Measurements from ENCODE around the gene STAT2. TPM values are rescaled to one million over a fixed set of nuclear protein-coding genes. Genes with fewer than 3 reads are reported as not detected.

The STAT2 gene
- total RNA-seq, 1 donor from 2014 or later: 48.2 TPM

DNA sequence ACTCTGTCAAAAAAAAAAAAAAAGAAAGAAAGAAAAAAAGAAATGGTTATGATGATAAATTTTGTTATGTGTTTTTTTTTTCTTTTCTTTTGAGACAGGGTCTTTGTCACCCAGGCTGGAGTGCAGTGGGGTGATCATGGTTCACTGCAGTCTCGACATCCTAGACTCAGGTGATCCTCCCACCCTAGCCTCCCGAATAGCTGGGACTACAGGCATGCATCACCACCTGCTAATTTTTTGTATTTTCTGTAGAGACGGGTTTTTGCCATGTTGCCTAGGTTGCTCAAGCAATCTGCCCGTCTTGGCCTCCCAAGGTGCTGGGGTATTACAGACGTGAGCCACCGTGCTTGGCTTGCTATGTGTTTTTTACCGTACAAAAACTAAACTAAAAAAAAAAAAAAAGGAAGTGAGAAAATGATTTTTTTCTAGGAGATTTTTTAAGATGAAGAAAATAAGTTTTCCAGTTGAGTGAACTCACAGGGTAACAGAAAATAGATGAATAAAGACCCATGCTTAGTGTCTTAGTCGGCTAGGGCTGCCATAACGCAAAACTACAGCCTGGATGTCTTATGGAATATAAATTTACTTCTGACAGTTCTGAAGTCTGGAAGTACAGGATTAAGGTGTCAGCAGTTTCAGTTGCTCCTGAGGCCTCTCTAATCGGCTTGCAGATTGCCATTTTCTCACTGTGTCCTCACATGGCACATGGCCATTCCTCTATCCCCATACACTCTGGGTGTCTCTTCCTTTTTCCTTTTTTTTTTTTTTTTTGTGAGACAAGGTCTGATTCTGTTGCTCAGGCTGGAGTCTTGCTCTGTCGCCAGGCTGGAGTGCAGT is 15.9 kb upstream of the STAT2 start:
- H3K4me3 ChIP-seq (ENCODE audit: low read depth, low read length): no peak overlapping the region
- no peak for TF ChIP-seq CTCF (conservative IDR thresholded peaks at IDR 0.05; ENCODE audit: low read depth, low read length)
- DNase-seq (ENCODE audit: low read depth): no peak

DNA sequence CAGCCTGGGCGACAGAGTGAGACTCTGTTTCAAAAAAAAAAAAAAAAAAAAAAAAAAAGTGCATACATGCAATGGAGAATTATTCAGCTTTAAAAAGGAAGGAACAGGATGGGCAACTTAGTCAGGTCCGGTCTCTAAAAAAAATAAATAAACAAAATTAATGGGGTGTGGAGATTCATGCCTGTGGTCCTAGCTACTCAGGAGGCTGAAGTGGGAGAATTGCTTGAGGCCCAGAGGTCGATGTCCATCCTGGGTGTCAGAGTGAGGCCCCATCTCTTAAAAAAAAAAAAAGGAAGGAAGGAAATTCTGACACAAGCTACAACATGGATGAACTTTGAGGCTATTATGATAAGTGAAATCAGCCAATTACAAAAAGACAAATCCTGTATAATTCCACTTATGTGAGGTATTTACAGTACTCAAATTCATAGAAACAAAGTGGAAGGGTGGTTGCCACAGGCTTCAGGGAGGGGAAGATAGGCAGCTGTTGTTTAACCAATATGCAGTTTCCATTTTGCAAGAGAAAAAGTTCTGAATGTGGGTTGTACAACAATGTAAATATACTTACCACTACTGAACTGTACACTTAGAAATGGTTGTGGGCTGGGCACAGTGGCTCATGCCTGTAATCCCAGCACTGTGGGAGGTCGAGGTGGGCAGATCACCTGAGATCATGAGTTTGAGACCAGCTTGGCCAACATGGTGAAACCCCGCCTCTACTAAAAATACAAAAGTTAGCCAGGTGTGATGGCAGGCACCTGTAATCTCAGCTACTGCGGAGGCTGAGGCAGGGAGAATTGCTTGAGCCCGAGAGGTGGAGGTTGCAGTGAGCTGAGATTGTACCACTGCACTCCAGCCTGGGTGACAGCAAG is 15.1 kb upstream of the STAT2 start:
- no peak for DNase-seq (ENCODE audit: low read depth)
- TF ChIP-seq CTCF (conservative IDR thresholded peaks at IDR 0.05; ENCODE audit: low read depth, low read length): no peak
- H3K4me3 ChIP-seq (ENCODE audit: low read depth, low read length): no peak overlapping the region

DNA sequence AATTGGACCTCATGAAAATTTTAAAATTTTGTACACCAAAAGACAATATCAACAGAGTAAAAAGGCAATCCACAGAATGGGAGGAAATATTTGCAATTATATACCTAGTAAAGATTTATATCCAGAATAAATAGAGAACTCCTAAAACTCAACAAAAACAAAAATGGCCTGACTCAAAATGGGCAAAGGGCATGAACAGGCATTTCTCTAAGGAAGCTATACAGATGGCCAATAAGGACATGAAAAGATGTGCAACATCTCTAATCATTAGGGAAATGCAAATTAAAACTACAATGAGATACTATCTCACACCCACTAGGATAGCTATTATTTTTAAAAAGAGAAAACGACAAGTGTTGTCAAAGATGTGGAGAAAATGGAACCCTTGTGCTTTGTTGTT is 13.6 kb upstream of the STAT2 start:
- no peak for TF ChIP-seq CTCF (conservative IDR thresholded peaks at IDR 0.05; ENCODE audit: low read depth, low read length)
- DNase-seq (ENCODE audit: low read depth): no peak

DNA sequence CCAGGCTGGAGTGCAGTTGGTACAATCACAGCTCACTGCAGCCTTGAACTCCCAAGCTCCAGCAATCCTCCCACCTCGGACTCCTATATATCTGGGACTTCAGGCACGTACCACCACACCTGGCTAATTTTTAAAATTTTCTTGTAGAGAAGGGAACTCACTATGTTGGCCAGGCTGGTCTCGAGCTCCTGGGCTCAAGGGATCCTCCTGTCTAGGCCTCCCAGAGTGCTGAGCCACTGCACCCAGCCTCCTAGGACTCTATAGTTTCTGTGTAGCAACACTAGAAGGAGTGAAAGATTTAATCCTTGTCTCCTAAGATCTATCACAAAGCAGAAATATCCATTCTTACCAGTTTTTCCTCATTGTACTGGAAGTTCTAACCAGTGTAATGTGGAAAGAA is 7.0 kb upstream of the STAT2 start:
- no peak for DNase-seq (ENCODE audit: low read depth)
- no peak for TF ChIP-seq CTCF (conservative IDR thresholded peaks at IDR 0.05; ENCODE audit: low read depth, low read length)
- no peak overlapping the region for H3K4me3 ChIP-seq (ENCODE audit: low read depth, low read length)

More for the DNA sequence above, 13.6 kb upstream of the STAT2 start:
- no peak overlapping the region for H3K4me3 ChIP-seq (ENCODE audit: low read depth, low read length)

DNA sequence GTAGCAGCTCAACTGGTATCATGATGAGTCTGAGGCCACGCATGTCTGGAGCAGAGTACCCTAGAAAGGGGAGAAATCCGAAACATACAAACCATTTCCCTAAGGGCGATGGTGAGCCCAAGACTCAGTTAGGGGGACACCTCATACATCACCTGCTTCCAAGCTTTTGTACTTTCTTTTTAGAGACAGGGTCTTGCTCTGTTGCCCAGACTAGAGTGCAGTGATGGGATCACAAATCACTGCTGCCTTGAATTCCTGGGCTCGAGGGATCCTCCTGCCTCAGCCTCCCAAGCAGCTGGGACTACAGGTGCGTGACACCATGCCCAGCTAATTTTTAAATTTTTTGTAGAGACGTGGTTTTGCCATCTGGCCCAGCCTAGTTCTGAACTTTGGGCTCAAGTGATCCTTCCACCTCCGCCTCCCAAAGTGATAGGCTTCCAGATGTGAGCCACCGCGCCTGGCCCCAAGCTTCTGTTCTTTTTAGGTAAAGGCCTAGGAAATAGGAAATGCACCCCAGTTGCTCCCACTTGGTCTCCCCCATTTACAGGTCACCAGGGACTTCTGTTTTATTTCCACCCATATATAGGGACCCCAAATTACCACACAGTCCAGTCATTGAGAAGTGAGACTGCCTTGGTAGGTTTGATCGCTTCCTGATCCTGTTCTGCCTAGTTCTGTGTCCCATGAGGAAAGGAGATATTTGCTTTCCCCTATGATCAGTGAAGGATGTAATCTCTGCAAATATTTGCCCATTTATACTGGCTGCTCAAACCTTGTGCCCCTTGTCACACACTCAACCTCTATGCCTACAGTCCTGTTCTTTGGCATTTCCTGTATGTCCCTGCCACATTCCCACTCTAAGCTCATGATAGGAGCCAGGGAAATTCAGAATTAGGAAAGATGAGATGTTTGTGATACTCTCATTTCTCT is 2.5 kb upstream of the STAT2 start, which contains the start of gene APOF:
Gene APOF, minus strand, starts transcription at position 728 of the 930 bp plus-strand sequence. Its CDS starts 112 bp downstream, at position 616.
- H3K4me3 ChIP-seq (ENCODE audit: low read depth, low read length): no peak within 1 kb of the TSS
- DNase-seq (ENCODE audit: low read depth): no peak
- TF ChIP-seq CTCF (conservative IDR thresholded peaks at IDR 0.05; ENCODE audit: low read depth, low read length): no peak

DNA sequence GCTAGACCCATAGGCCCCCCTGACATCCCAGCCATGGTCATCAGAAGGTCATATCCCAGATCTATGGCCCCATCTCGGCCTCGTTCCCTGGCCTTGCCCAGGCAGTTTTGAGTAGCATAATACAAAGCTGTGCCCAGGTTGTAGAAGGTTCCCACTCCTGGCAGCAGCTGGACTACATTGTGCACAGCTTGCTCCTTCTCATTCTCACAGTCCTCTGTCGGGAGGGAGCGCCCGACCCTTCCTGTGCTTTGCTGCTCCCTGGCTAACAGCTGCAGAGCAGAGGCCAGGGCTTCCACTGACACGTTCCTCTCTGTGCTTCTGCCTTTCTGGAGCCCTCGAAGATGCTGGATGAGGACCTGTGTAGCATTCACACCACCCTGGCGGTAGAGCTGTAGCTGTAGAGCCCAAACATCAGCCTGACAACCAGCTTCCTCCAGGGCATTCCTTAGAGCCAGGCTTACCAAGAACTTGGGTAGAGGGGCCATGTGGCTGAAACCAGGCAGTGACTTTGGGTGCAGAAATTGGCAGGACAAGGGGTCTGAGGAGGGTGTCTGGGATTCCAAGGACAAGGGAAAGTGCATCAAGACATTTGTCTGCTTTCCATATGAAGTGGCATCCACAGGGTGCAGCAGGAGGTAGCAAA is 1.7 kb upstream of the STAT2 start:
- no peak for DNase-seq (ENCODE audit: low read depth)
- TF ChIP-seq CTCF (conservative IDR thresholded peaks at IDR 0.05; ENCODE audit: low read depth, low read length): no peak

More for the DNA sequence above, 1.7 kb upstream of the STAT2 start:
- no peak overlapping the region for H3K4me3 ChIP-seq (ENCODE audit: low read depth, low read length)
